Cardiac fibroblast (primary cell): ENCODE measurements around the gene MIPOL1.
"Not testable (repeated sequence)": the region's sequence is repeated elsewhere in the genome, so short reads cannot be mapped to it uniquely, and the experiment has no call there.

Source experiments
- DNase-seq, 2 donors: peaks; one replicate each; pipeline versions ENCODE4 v3.0.0 to v3.0.0-alpha.2; 2010; ENCODE audit warnings: low read depth in 2 of 2
- H3K4me3 ChIP-seq, 2 donors: replicated peaks in 1 of 2; 1 replicate in 1 of 2; 2 replicates in 1 of 2; pipeline ENCODE4 v1.5.1; 2011; ENCODE audit warnings: low read depth in 2 of 2, low read length in 2 of 2, mild to moderate bottlenecking in 2 of 2, moderate library complexity in 1 of 2
- TF ChIP-seq, protein P1 (sequence below): IDR thresholded peaks from one replicate; pipeline ENCODE4 v1.5.1; 2011; ENCODE audit warnings: low read depth, mild to moderate bottlenecking, low read length, inconsistent platforms

MIPOL1 gene

DNA sequence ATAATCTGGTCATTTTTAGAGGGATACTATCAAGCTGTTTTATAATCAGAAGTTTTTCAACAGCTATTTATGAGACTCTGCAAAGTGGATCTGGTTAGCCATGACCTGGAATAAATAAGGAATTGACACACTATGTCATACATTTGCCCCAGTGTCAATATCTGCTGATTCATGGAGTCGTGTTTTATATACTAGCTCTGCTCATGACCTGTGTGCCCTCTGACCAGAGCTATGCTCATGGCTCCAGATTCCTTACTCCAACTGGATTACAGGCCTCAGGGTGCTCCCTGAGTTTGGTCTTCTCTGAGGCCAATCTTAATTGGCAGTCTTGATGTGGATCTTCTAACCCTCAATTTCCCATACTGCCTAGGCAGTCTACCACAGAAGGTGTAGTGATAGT is 256.2 kb downstream of the MIPOL1 start:
- TF ChIP-seq, protein P1, sequence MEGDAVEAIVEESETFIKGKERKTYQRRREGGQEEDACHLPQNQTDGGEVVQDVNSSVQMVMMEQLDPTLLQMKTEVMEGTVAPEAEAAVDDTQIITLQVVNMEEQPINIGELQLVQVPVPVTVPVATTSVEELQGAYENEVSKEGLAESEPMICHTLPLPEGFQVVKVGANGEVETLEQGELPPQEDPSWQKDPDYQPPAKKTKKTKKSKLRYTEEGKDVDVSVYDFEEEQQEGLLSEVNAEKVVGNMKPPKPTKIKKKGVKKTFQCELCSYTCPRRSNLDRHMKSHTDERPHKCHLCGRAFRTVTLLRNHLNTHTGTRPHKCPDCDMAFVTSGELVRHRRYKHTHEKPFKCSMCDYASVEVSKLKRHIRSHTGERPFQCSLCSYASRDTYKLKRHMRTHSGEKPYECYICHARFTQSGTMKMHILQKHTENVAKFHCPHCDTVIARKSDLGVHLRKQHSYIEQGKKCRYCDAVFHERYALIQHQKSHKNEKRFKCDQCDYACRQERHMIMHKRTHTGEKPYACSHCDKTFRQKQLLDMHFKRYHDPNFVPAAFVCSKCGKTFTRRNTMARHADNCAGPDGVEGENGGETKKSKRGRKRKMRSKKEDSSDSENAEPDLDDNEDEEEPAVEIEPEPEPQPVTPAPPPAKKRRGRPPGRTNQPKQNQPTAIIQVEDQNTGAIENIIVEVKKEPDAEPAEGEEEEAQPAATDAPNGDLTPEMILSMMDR, result no peak
- no peak for DNase-seq
- H3K4me3 ChIP-seq, result no peak overlapping the region

DNA sequence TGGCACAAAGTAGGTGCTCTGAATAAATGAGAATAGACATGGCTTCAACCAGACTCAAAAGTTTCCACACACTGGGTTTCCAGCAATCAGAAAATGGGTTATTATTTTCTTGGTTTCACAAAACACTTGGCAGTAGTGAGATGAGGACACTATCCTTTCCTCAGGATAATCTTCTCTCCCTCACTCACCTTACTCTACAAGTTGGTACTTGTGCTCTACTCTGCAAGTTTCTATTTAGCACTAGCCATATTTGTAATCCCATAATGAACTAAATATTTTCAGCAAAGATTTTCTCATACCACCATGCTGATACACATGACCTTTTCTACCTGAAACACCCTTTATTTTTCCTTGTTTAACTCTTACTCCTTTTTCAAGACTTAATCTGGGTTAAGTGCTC is 259.6 kb downstream of the MIPOL1 start:
- no peak for DNase-seq
- no peak overlapping the region for H3K4me3 ChIP-seq
- TF ChIP-seq, protein P1, result no peak

DNA sequence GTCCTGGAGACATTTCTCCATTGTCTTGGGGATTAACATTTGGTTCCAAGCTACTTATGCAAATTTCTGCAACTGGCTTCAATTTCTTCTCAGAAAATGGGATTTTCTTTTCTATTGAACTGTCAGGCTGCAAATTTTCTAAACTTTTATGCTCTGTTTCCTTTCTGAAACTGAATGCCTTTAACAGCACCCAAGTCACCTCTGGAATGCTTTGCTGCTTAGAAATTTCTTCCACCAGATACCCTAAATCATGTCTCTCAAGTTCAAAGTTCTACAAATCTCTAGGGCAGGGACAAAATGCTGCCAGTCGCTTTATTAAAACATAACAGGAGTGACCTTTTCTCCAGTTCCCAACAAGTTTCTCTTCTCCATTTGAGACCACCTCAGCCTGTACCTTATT is 264.7 kb downstream of the MIPOL1 start:
- not testable (repeated sequence) for DNase-seq, H3K4me3 ChIP-seq

DNA sequence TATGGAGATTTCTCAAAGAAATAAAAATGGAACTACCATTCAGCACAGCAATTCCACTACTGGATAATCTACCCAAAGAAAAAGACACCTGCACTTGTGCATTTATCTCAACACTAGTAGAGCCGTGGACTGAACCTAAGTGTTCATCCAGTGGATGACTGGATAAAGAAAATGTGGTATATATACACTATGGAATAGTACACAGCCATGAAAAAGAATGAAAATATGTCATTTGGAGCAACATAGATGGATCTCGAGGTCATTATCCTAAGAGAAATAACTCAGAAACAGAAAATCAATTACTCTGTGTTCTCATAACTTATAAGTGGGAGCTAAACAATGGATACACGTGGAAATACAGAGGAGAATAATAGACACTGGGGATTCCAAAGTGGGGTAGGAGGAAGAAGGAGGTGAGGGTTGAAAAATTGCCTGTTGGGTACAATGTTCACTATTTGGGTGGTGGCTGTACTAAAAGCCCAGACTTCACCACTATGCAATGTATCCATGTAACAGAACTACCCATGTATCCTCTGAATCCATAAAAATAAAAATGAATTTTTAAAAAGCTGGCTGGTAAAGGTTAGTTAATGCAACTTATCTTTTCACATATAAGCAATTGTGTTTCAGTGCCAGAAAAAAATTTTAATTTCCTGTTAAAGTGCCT is 266.6 kb downstream of the MIPOL1 start:
- no peak overlapping the region for H3K4me3 ChIP-seq
- TF ChIP-seq, protein P1, result no peak
- no peak for DNase-seq

DNA sequence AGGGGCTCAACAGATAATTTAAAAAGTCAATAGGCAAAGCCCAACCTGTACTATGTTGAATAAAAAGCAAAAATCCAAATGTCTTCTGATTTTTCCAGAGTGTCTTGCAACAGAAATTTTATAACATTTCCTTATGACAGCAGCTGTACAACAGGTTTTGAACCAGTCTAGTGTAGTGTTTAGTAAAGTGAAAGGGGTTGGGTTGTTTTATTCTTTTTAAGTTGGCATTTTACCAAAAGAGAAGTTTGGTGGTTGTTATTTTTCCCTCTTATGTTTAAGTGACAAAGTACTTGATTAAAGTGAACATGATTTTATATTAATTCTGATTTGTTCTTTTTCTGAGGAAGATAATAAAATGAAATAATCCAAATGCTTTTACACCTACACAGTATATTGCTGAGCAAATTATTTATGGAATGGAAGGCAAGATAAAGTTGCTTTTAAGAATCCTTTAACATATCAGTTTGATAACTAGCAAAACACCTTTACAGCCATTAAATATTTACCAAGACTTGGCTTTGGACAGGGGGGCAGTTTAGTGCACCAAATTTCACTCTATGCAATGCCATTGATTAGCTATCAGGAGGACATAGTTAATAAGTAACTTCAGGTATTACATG is 268.4 kb downstream of the MIPOL1 start:
- H3K4me3 ChIP-seq, result no peak overlapping the region
- TF ChIP-seq, protein P1, result no peak
- no peak for DNase-seq

DNA sequence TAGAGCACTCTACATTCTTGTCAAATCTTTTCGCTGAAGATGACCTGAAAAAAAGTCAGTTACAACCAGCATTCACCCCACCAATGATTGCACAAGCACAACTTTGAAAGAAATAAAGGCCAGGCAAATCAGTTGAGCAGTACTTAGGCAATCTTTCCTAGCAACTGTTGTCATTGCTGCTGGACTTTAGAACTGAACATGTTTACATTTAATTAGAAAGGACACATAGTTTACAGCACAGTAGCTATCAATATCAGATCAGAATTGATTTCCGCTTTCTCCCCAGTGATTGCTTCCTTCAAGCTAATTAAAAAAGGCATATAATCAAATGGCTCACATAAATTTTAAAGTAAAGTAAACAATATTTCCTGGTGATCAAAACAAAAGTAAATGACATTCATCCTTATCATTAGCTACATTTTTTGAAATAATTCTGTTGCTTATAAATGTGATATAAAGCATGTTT is 268.9 kb downstream of the MIPOL1 start:
- no peak overlapping the region for H3K4me3 ChIP-seq
- DNase-seq, result no peak
- TF ChIP-seq, protein P1, result no peak

DNA sequence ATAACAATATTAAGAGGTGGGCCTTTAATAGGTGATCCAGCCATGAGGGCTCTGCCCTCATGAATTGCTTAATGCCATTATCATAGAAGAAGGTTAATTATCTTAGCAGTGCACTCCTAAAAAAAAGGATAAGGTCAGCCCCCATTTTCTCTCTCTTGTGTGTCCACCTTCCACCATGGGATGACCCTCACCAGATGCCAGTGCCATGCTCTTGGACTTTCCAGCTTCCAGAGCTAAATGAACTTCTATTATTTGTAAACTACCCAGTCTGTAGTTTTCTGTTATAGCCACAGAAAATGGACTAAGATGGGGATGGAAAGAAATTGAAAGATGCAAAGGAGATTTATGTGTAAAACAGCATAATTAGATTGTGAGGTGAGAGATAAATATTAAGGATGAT is 271.9 kb downstream of the MIPOL1 start:
- TF ChIP-seq, protein P1, result no peak
- DNase-seq, result no peak
- no peak overlapping the region for H3K4me3 ChIP-seq
